GM06990 (cell line): Measurements from ENCODE around the gene MYBL2.

ENCODE experiments used
- DNase-seq: peaks from one replicate; pipeline ENCODE4 v3.0.0-alpha.2; 2011; ENCODE audit not compliant: insufficient read length; ENCODE audit errors: extremely low read depth
- H3K27me3 ChIP-seq: replicated peaks from 2 replicates; pipeline ENCODE4 v1.6.0; 2011; ENCODE audit warnings: low read length; ENCODE audit not compliant: control insufficient read depth, insufficient read depth
- H3K36me3 ChIP-seq: 2 replicates; pipeline ENCODE4 v1.5.1; 2011; ENCODE audit warnings: low read length; ENCODE audit not compliant: control insufficient read depth, insufficient read depth
- H3K4me3 ChIP-seq: replicated peaks from 2 replicates; pipeline ENCODE4 v1.5.1; 2011; ENCODE audit warnings: low read depth, mild to moderate bottlenecking, control low read depth, low read length
- CTCF ChIP-seq: IDR thresholded peaks from 2 replicates; pipeline ENCODE4 v1.5.1; 2011; ENCODE audit warnings: low read length, control low read depth, mild to moderate bottlenecking, inconsistent platforms; ENCODE audit not compliant: insufficient read depth, poor library complexity, severe bottlenecking

MYBL2 gene

GRCh38 chr20:43680981-43681380 lies 14.1 kb downstream of the MYBL2 start:
- Histone ChIP-seq H3K4me3 (peak overlapping the region; percentile 55), H3K36me3 (peaks cover 8% of the 10 kb centered on the region), H3K27me3 (no peaks in the 10 kb centered on the region)
- DNase-seq, result peak; percentile 35
- no peak for TF ChIP-seq CTCF

GRCh38 chr20:43681468-43681942 lies 14.6 kb downstream of the MYBL2 start:
- DNase-seq, result peak; percentile 56
- peaks cover 9% of the 10 kb centered on the region for H3K36me3 ChIP-seq
- peak; percentile 38 for TF ChIP-seq CTCF
- no peaks in the 10 kb centered on the region for H3K27me3 ChIP-seq
- peak overlapping the region; percentile 55 for H3K4me3 ChIP-seq

- Histone ChIP-seq H3K36me3 (peaks cover 11% of the 10 kb centered on the region), H3K4me3 (peak overlapping the region; percentile 55), H3K27me3 (no peaks in the 10 kb centered on the region)
- peak; percentile 86 for DNase-seq
- no peak for TF ChIP-seq CTCF
These were observed 15.1 kb downstream of the MYBL2 start for GRCh38 chr20:43681991-43682410.

GRCh38 chr20:43682446-43682845 lies 15.5 kb downstream of the MYBL2 start:
- Histone ChIP-seq H3K4me3 (peak overlapping the region; percentile 2), H3K36me3 (peaks cover 11% of the 10 kb centered on the region), H3K27me3 (no peaks in the 10 kb centered on the region)
- no peak for TF ChIP-seq CTCF
- DNase-seq, result no peak

GRCh38 chr20:43686820-43687219 lies 19.9 kb downstream of the MYBL2 start:
- Histone ChIP-seq H3K27me3 (no peaks in the 10 kb centered on the region), H3K36me3 (peaks cover 19% of the 10 kb centered on the region), H3K4me3 (no peak overlapping the region)
- no peak for DNase-seq
- TF ChIP-seq CTCF, result no peak

GRCh38 chr20:43689165-43689564 lies 22.3 kb downstream of the MYBL2 start:
- DNase-seq, result no peak
- H3K36me3 ChIP-seq, result peaks cover 18% of the 10 kb centered on the region
- no peaks in the 10 kb centered on the region for H3K27me3 ChIP-seq
- TF ChIP-seq CTCF, result no peak
- no peak overlapping the region for H3K4me3 ChIP-seq
